SK-N-SH treated with all-trans-retinoic acid at 6 μM for 48 hours (cell line): ENCODE data around the gene TIAM2.

Source experiments
- BACH2 ChIP-seq: fragments of 250-450 bp; sonication (Bioruptor Pico); IDR thresholded peaks from 2 replicates; pipeline ENCODE4 v1.9.0; 2021; ENCODE audit warnings: mild to moderate bottlenecking, borderline replicate concordance
- CREB5 ChIP-seq: fragments of 250-450 bp; sonication (Bioruptor Pico); IDR thresholded peaks from 2 replicates; pipeline ENCODE4 v1.5.1; 2020; ENCODE audit warnings: low read depth, mild to moderate bottlenecking, moderate library complexity
- GLIS3 ChIP-seq: fragments of 250-450 bp; sonication (Bioruptor Pico); IDR thresholded peaks from 2 replicates; pipeline ENCODE4 v1.5.0; 2020; ENCODE audit warnings: mild to moderate bottlenecking, moderate library complexity
- ISL1 ChIP-seq: fragments of 250-450 bp; sonication (Bioruptor Pico); IDR thresholded peaks from 2 replicates; pipeline ENCODE4 v2.1.2; 2022; ENCODE audit warnings: mild to moderate bottlenecking, moderate library complexity
- PATZ1 ChIP-seq: fragments of 250-450 bp; sonication (Bioruptor Pico); IDR thresholded peaks from 2 replicates; pipeline ENCODE4 v1.8.0; 2020; ENCODE audit warnings: mild to moderate bottlenecking, moderate library complexity, borderline replicate concordance
- POU6F1 ChIP-seq: fragments of 250-450 bp; sonication (Bioruptor Pico); IDR thresholded peaks from 2 replicates; pipeline ENCODE4 v1.8.0; 2021; ENCODE audit warnings: low read depth, mild to moderate bottlenecking, moderate library complexity, borderline replicate concordance
- RARB ChIP-seq: fragments of 250-450 bp; sonication (Bioruptor Pico); IDR thresholded peaks from 2 replicates; pipeline ENCODE4 v1.8.0; 2021; ENCODE audit warnings: mild to moderate bottlenecking, moderate library complexity
- SNAI2 ChIP-seq: fragments of 250-450 bp; sonication (Bioruptor Pico); IDR thresholded peaks from 2 replicates; pipeline ENCODE4 v1.5.0; 2020; ENCODE audit warnings: mild to moderate bottlenecking, moderate library complexity
- TSHZ2 ChIP-seq: fragments of 250-450 bp; sonication (Bioruptor Pico); IDR thresholded peaks from 2 replicates; pipeline ENCODE4 v1.5.0; 2020; ENCODE audit warnings: mild to moderate bottlenecking, moderate library complexity
- ZC3H10 ChIP-seq: fragments of 250-450 bp; sonication (Bioruptor Pico); IDR thresholded peaks from 2 replicates; pipeline ENCODE4 v1.5.1; 2021; ENCODE audit warnings: mild to moderate bottlenecking, moderate library complexity
- ZFP3 ChIP-seq: fragments of 250-450 bp; sonication (Bioruptor Pico); IDR thresholded peaks from 2 replicates; pipeline ENCODE4 v1.5.0; 2020; ENCODE audit warnings: mild to moderate bottlenecking, moderate library complexity
- ZNF565 ChIP-seq: fragments of 450-650 bp; formaldehyde crosslinking; conservative IDR thresholded peaks from 2 replicates; pipeline ENCODE4 v1.5.0; 2020; ENCODE audit warnings: low read depth, mild to moderate bottlenecking, moderate library complexity
- ZNF8 ChIP-seq: fragments of 450-650 bp; formaldehyde crosslinking; IDR thresholded peaks from 2 replicates; pipeline ENCODE4 v1.5.0; 2020; ENCODE audit warnings: mild to moderate bottlenecking, moderate library complexity

- TF ChIP-seq BACH2 (CRISPR knock-in tag): no peak
- TF ChIP-seq PATZ1 (CRISPR knock-in tag): no peak
- TF ChIP-seq TSHZ2 (CRISPR knock-in tag): no peak
- no peak for TF ChIP-seq POU6F1
- no peak for TF ChIP-seq RARB (CRISPR knock-in tag)
- no peak for TF ChIP-seq ZC3H10 (CRISPR knock-in tag)
- no peak for TF ChIP-seq CREB5
- TF ChIP-seq ZNF8 (CRISPR knock-in tag): no peak
- no peak for TF ChIP-seq SNAI2 (CRISPR knock-in tag)
- TF ChIP-seq ZFP3: no peak
- no peak for TF ChIP-seq ISL1 (CRISPR knock-in tag)
- TF ChIP-seq ZNF565 (CRISPR knock-in tag): no peak
- TF ChIP-seq GLIS3: no peak
Measured at GRCh38 chr6:155256122-155256795, 261.1 kb downstream of the TIAM2 start.
